Measurements from ENCODE around the gene BBOX1.
"Not testable (repeated sequence)": the region's sequence is repeated elsewhere in the genome, so short reads cannot be mapped to it uniquely, and the experiment has no call there.

Gene BBOX1

DNA sequence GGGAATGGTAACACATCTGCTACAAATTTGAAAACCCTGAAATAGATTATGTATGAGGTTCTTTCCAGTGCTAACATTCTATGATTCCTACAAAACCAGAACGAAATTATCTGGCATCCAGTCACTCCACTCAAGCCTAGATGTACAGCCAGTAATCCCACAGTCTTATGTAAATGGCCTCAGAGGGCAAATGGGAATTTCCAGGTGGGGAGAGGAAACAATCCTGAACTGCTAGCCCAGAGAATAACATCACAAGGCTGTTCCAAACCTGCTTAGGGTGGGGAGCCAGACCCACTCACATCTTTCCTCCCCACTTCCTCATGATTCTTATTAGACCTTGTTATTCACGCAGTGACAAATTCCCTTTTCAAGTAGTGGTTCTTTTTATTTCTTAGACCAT, 43.2 kb upstream of the BBOX1 start:
- TF ChIP-seq, protein P1, sequence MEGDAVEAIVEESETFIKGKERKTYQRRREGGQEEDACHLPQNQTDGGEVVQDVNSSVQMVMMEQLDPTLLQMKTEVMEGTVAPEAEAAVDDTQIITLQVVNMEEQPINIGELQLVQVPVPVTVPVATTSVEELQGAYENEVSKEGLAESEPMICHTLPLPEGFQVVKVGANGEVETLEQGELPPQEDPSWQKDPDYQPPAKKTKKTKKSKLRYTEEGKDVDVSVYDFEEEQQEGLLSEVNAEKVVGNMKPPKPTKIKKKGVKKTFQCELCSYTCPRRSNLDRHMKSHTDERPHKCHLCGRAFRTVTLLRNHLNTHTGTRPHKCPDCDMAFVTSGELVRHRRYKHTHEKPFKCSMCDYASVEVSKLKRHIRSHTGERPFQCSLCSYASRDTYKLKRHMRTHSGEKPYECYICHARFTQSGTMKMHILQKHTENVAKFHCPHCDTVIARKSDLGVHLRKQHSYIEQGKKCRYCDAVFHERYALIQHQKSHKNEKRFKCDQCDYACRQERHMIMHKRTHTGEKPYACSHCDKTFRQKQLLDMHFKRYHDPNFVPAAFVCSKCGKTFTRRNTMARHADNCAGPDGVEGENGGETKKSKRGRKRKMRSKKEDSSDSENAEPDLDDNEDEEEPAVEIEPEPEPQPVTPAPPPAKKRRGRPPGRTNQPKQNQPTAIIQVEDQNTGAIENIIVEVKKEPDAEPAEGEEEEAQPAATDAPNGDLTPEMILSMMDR (IDR thresholded peaks at IDR 0.05; ENCODE audit: control insufficient read depth, insufficient read depth, low read depth, low read length, missing control alignments) = no peak
- no peak overlapping the region for H3K4me3 ChIP-seq (ENCODE audit: control insufficient read depth, low read depth, low read length)
- no peak for DNase-seq (ENCODE audit: low read depth)

DNA sequence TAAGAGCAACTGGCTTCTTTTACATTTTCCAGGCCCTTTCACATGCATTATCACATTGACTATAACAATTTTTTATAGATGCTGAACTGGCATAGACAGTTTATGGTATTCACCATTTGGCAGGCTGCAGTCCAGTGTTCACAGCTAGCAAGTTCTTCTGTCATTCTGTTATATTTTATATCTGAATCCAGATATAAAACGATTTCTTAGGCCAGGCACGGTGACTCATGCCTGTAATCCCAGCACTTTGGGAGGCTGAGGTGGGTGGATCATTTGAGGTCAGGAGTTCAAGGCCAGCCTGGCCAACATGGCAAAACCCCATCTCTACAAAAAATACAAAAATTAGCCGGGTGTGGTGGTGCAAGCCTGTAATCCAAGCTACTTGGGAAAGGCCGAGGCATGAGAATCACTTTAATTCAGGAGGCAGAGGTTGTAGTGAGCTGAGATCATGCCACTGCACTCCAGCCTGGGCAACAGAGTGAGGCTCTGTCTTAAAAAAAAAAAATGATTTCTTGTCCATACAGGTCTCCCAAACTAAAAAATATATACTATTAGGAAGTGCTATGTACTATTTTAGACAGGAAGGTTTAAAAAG, 39.4 kb upstream of the BBOX1 start:
- DNase-seq (ENCODE audit: low read depth); H3K4me3 ChIP-seq (ENCODE audit: control insufficient read depth, low read depth, low read length): not testable (repeated sequence)

DNA sequence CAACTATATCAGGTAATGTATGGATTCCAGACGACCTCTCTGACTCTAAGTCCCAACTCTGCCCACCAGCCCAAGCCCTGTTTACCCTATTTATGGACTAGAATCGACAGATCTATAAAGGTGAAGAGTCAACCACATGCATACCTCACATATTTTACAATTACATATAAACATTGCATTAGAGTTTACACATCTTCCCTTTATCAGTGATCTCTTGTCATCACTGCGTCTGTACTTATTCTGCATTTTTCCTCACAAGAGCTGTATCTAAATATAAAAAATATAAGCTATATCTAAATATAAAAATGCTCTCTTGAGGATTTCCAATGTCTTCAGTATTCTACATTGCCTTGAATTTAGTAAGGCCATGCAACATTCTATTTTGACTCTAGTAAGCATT, 38.2 kb upstream of the BBOX1 start:
- no peak for DNase-seq (ENCODE audit: low read depth)
- TF ChIP-seq, protein P1 (IDR thresholded peaks at IDR 0.05; ENCODE audit: control insufficient read depth, insufficient read depth, low read depth, low read length, missing control alignments) = no peak
- H3K4me3 ChIP-seq (ENCODE audit: control insufficient read depth, low read depth, low read length) = no peak overlapping the region

DNA sequence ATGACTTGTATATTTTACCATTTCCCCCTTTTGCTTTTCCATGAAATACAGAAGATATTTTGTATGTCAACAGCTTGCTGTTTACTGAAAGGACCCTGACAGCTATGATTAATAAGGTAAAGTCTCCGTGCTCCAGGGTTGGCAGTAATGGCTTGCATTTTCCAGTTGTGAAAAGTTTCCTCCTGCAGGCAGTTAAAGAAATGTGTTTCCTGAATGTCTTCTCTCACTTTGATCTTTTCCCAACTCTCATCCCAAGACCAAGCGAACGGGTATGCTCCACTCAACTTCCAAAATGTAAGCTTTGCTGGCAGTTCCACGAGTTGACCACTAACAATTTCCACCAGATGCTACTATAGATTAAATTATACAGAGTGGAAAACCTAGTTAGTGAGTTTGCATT, 37.8 kb upstream of the BBOX1 start:
- no peak for DNase-seq (ENCODE audit: low read depth)
- no peak overlapping the region for H3K4me3 ChIP-seq (ENCODE audit: control insufficient read depth, low read depth, low read length)
- TF ChIP-seq, protein P1 (IDR thresholded peaks at IDR 0.05; ENCODE audit: control insufficient read depth, insufficient read depth, low read depth, low read length, missing control alignments) = no peak

DNA sequence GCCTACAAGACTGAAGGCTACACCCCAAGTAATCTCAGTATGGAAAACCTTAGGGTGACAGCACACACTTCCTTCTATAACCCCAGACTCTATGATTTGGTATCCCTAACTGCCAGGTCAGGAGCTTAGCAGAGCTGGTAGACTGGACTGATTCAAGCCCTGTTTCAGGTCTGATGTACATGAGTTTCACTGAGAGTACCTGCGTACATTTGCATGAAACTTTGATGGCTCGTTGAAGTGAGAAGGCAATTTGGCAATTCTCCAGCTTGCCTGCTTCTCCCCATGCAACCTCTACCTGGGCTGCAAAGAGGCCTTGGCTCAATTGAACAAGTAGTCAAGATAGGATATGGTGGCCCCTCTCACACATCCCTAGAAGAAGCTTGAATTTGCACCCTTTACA, 36.5 kb upstream of the BBOX1 start:
- TF ChIP-seq, protein P1 (IDR thresholded peaks at IDR 0.05; ENCODE audit: control insufficient read depth, insufficient read depth, low read depth, low read length, missing control alignments) = no peak
- DNase-seq (ENCODE audit: low read depth) = no peak
- no peak overlapping the region for H3K4me3 ChIP-seq (ENCODE audit: control insufficient read depth, low read depth, low read length)

DNA sequence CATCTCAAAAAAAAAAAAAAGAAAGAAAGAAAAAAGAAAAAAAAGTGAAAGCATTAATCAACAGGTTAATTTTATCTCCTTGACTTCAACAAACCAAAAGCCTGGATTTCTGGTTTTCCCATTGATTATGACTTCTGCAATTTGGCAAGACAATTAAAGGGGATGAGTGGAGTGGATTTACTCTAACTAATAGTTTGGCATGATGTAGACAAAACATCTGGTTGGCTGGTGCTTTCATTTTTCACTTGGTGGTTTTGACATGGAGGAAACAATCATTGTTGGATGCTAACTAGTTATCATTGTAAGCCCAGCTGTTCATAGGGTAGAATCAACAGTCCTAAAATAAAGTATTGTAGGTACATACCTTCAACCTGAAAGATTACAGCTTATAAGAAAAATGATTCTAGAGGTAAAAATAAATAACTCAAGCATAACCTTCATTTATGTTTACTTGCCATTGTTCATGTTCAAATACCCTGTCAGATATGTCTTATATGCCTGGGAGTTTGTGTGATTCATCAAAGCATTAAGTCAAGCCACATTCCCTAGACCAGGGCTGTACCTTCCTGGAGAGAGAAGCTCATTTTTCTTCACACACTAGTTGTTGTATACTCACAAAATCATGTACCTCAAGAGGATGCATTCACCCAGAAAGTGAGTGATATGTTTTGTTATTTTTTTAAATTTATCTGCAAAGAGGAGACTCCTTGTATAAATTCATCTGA, 31.6 kb upstream of the BBOX1 start:
- DNase-seq (ENCODE audit: low read depth) = no peak
- TF ChIP-seq, protein P1 (IDR thresholded peaks at IDR 0.05; ENCODE audit: control insufficient read depth, insufficient read depth, low read depth, low read length, missing control alignments) = no peak

DNA sequence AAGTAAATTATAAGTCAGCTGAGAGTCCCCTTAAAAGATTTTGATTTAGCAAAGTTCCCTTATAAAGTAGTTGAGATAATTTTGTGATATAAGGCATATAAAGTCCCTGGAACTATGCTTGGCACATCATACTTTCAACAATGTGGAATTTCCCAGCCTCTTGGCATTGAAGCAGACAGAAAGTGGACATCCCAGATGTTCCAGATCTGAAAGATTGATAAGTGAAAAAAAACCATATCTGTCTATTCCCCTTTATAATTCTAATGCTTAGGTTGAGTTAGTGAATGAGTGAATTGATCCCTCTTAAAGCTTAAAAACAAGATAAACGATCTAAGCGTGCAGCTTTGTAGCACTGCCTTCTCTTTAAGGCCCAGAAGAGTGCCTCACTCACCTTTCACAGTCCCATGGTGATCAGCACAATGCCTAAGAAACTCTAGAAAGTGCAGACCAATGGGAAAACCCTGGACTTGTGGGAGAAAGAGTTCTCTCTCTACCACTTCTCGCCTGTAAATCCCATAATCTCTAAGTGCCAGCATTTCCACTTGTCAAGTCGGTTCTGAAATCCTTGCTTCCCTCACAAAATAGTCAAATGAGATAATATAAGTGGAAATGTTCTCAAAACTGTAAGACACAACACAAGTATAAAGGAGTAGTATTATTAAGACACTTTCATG, 28.9 kb upstream of the BBOX1 start:
- TF ChIP-seq, protein P1 (IDR thresholded peaks at IDR 0.05; ENCODE audit: control insufficient read depth, insufficient read depth, low read depth, low read length, missing control alignments) = no peak
- H3K4me3 ChIP-seq (ENCODE audit: control insufficient read depth, low read depth, low read length) = no peak overlapping the region

More for the DNA sequence above, 31.6 kb upstream of the BBOX1 start:
- H3K4me3 ChIP-seq (ENCODE audit: control insufficient read depth, low read depth, low read length) = no peak overlapping the region

More for the DNA sequence above, 28.9 kb upstream of the BBOX1 start:
- DNase-seq (ENCODE audit: low read depth) = no peak
